ENCODE measurements around the gene EPHA10.

Gene EPHA10

GRCh38 chr1:37731312-37732019 is 33.5 kb downstream of the EPHA10 start:
- TF ChIP-seq Cebpa-rat (IDR thresholded peaks at IDR 0.05) = no peak
- no peak overlapping the region for H3K4me3 ChIP-seq
- no peak overlapping the region for H3K4me2 ChIP-seq
- peaks cover 0 to 8% (median 3%) of the 10 kb centered on the region in 10 experiments; a peak in 11 of 20 replicates for H3K4me1 ChIP-seq
- no peak overlapping the region for H3K9ac ChIP-seq
- H3K27me3 ChIP-seq = no peaks in the 10 kb centered on the region
- no peak overlapping the region for H3K27ac ChIP-seq
- H3K36me3 ChIP-seq = no peaks in the 10 kb centered on the region
- peaks cover 0 to 11% (median 0%) of the 10 kb centered on the region in 11 experiments; a peak in 2 of 22 replicates for H4K20me1 ChIP-seq
- no peaks in the 10 kb centered on the region for H3K9me3 ChIP-seq (replicated peaks in 1 of 11)

- Histone ChIP-seq H3K27me3 (no peaks in the 10 kb centered on the region), H3K4me1 (peaks cover 0 to 18% (median 13%) of the 10 kb centered on the region in 10 experiments; a peak in 13 of 20 replicates), H3K27ac (no peak overlapping the region), H3K4me2 (no peak overlapping the region), H3K9me3 (replicated peaks in 1 of 11) (no peaks in the 10 kb centered on the region), H3K4me3 (no peak overlapping the region), H3K36me3 (no peaks in the 10 kb centered on the region), H4K20me1 (peaks cover 0 to 17% (median 0%) of the 10 kb centered on the region in 11 experiments; a peak in 2 of 22 replicates), H3K9ac (no peak overlapping the region)
- no peak for TF ChIP-seq Cebpa-rat (IDR thresholded peaks at IDR 0.05)
These were observed 34.5 kb downstream of the EPHA10 start for GRCh38 chr1:37730376-37730775.

GRCh38 chr1:37728416-37728815 is 36.5 kb downstream of the EPHA10 start:
- no peak overlapping the region for H3K9ac ChIP-seq
- peaks cover 0 to 17% (median 0%) of the 10 kb centered on the region in 11 experiments; a peak in 3 of 22 replicates for H4K20me1 ChIP-seq
- TF ChIP-seq Cebpa-rat (IDR thresholded peaks at IDR 0.05) = no peak
- no peak overlapping the region for H3K4me3 ChIP-seq
- no peaks in the 10 kb centered on the region for H3K9me3 ChIP-seq (replicated peaks in 1 of 11)
- no peaks in the 10 kb centered on the region for H3K27me3 ChIP-seq
- no peak overlapping the region for H3K27ac ChIP-seq
- peaks cover 4 to 28% (median 22%) of the 10 kb centered on the region in 10 experiments for H3K4me1 ChIP-seq
- no peak overlapping the region for H3K4me2 ChIP-seq
- no peaks in the 10 kb centered on the region for H3K36me3 ChIP-seq

GRCh38 chr1:37726751-37727585 is 38.0 kb downstream of the EPHA10 start:
- Histone ChIP-seq H3K4me2 (peak overlapping the region in 8 of 11 experiments; percentile 11 to 56 (median 35); a peak in 11 of 22 replicates), H3K4me3 (no peak overlapping the region), H3K36me3 (no peaks in the 10 kb centered on the region), H3K9ac (no peak overlapping the region), H4K20me1 (peaks cover 0 to 26% (median 0%) of the 10 kb centered on the region in 11 experiments; a peak in 5 of 22 replicates), H3K4me1 (peaks cover 13 to 41% (median 36%) of the 10 kb centered on the region in 10 experiments), H3K27me3 (no peaks in the 10 kb centered on the region), H3K27ac (no peak overlapping the region), H3K9me3 (replicated peaks in 1 of 11) (no peaks in the 10 kb centered on the region)
- TF ChIP-seq Cebpa-rat (IDR thresholded peaks at IDR 0.05) = no peak

GRCh38 chr1:37725851-37726613 is 38.9 kb downstream of the EPHA10 start:
- H3K36me3 ChIP-seq = no peaks in the 10 kb centered on the region
- no peak for TF ChIP-seq Cebpa-rat (IDR thresholded peaks at IDR 0.05)
- H4K20me1 ChIP-seq = peaks cover 0 to 25% (median 0%) of the 10 kb centered on the region in 11 experiments; a peak in 5 of 22 replicates
- H3K4me3 ChIP-seq = no peak overlapping the region
- H3K27me3 ChIP-seq = no peaks in the 10 kb centered on the region
- no peak overlapping the region for H3K27ac ChIP-seq
- peaks cover 13 to 41% (median 36%) of the 10 kb centered on the region in 10 experiments for H3K4me1 ChIP-seq
- H3K4me2 ChIP-seq = peak overlapping the region in 8 of 11 experiments; percentile 11 to 56 (median 40); a peak in 12 of 22 replicates
- H3K9me3 ChIP-seq (replicated peaks in 1 of 11) = no peaks in the 10 kb centered on the region
- H3K9ac ChIP-seq = no peak overlapping the region

GRCh38 chr1:37724575-37724974 is 40.3 kb downstream of the EPHA10 start:
- Histone ChIP-seq H3K36me3 (no peaks in the 10 kb centered on the region), H4K20me1 (peaks cover 0 to 25% (median 0%) of the 10 kb centered on the region in 11 experiments; a peak in 5 of 22 replicates), H3K4me1 (peaks cover 13 to 41% (median 36%) of the 10 kb centered on the region in 10 experiments), H3K27me3 (no peaks in the 10 kb centered on the region), H3K4me2 (peak overlapping the region in 4 of 11 experiments; percentile 71 to 77 (median 74); a peak in 4 of 22 replicates), H3K9ac (no peak overlapping the region), H3K4me3 (no peak overlapping the region), H3K27ac (no peak overlapping the region), H3K9me3 (replicated peaks in 1 of 11) (no peaks in the 10 kb centered on the region)
- no peak for TF ChIP-seq Cebpa-rat (IDR thresholded peaks at IDR 0.05)

GRCh38 chr1:37723390-37724078 is 41.4 kb downstream of the EPHA10 start:
- peaks cover 0 to 25% (median 0%) of the 10 kb centered on the region in 11 experiments; a peak in 5 of 22 replicates for H4K20me1 ChIP-seq
- no peak overlapping the region for H3K4me3 ChIP-seq
- peak overlapping the region; percentile 28 to 77 (median 71) for H3K4me2 ChIP-seq
- no peaks in the 10 kb centered on the region for H3K27me3 ChIP-seq
- peak overlapping the region in 6 of 11 experiments; percentile 12 to 36 (median 18); a peak in 6 of 22 replicates for H3K27ac ChIP-seq
- peak overlapping the region in 5 of 11 experiments; percentile 2 to 33 (median 14); a peak in 4 of 22 replicates for H3K9ac ChIP-seq
- H3K36me3 ChIP-seq = no peaks in the 10 kb centered on the region
- no peak for TF ChIP-seq Cebpa-rat (IDR thresholded peaks at IDR 0.05)
- H3K9me3 ChIP-seq (replicated peaks in 1 of 11) = no peaks in the 10 kb centered on the region
- H3K4me1 ChIP-seq = peaks cover 13 to 41% (median 36%) of the 10 kb centered on the region in 10 experiments

- no peaks in the 10 kb centered on the region for H3K27me3 ChIP-seq
- no peak overlapping the region for H3K4me3 ChIP-seq
- peaks cover 13 to 41% (median 36%) of the 10 kb centered on the region in 10 experiments for H3K4me1 ChIP-seq
- H3K27ac ChIP-seq = peak overlapping the region in 6 of 11 experiments; percentile 12 to 36 (median 18); a peak in 5 of 22 replicates
- no peaks in the 10 kb centered on the region for H3K9me3 ChIP-seq (replicated peaks in 1 of 11)
- peak overlapping the region in 4 of 11 experiments; percentile 2 to 33 (median 12); a peak in 4 of 22 replicates for H3K9ac ChIP-seq
- no peaks in the 10 kb centered on the region for H3K36me3 ChIP-seq
- H3K4me2 ChIP-seq = peak overlapping the region; percentile 28 to 77 (median 71)
- H4K20me1 ChIP-seq = peaks cover 0 to 25% (median 0%) of the 10 kb centered on the region in 11 experiments; a peak in 5 of 22 replicates
- TF ChIP-seq Cebpa-rat (IDR thresholded peaks at IDR 0.05) = no peak
These were observed 41.9 kb downstream of the EPHA10 start for GRCh38 chr1:37723072-37723389.
